Mesenchymal stem cell (in vitro differentiated cells and primary cell): ENCODE data around the gene ZNF429.
"Not testable (repeated sequence)": the region's sequence is repeated elsewhere in the genome, so short reads cannot be mapped to it uniquely, and the experiment has no call there.

Experiments used
- DNase-seq: peaks from one replicate; pipeline ENCODE4 v3.0.0-alpha.2; 2013
- H2AFZ ChIP-seq: one replicate; pipeline ENCODE4 v1.6.1; 2013; ENCODE audit warnings: low read depth, mild to moderate bottlenecking, control low read depth, inconsistent platforms, low read length, moderate library complexity
- H2AK5ac ChIP-seq: 2 replicates; pipeline ENCODE4 v1.6.1; 2013; ENCODE audit warnings: low read length, moderate library complexity, mild to moderate bottlenecking, inconsistent platforms; ENCODE audit not compliant: severe bottlenecking
- H2BK120ac ChIP-seq: one replicate; pipeline ENCODE4 v1.6.1; 2013; ENCODE audit warnings: low read depth, mild to moderate bottlenecking, inconsistent platforms, low read length, moderate library complexity
- H2BK12ac ChIP-seq, 2 experiments: one replicate each; pipeline ENCODE4 v1.6.1; 2013; ENCODE audit warnings: inconsistent platforms in 2 of 2, low read length in 2 of 2, mild to moderate bottlenecking in 2 of 2, moderate library complexity in 2 of 2, control low read depth in 1 of 2
- H2BK15ac ChIP-seq: one replicate; pipeline ENCODE4 v1.6.1; 2013; ENCODE audit warnings: mild to moderate bottlenecking, low read depth, inconsistent platforms; ENCODE audit not compliant: poor library complexity, severe bottlenecking
- H2BK5ac ChIP-seq: 2 replicates; pipeline ENCODE4 v1.6.1; 2013; ENCODE audit warnings: low read depth, mild to moderate bottlenecking, low read length, control low read depth, inconsistent platforms; ENCODE audit not compliant: poor library complexity, severe bottlenecking
- H3K14ac ChIP-seq, 2 experiments: one replicate each; pipeline ENCODE4 v1.6.1; 2013; ENCODE audit warnings: inconsistent platforms in 2 of 2, low read length in 2 of 2, control low read depth in 1 of 2, mild to moderate bottlenecking in 1 of 2, moderate library complexity in 1 of 2
- H3K18ac ChIP-seq, 2 experiments: one replicate each; pipeline ENCODE4 v1.6.1; 2013; ENCODE audit warnings: inconsistent platforms in 2 of 2, low read length in 2 of 2, control low read depth in 1 of 2, low read depth in 1 of 2, mild to moderate bottlenecking in 1 of 2
- H3K23ac ChIP-seq, 2 experiments: one replicate each; pipeline ENCODE4 v1.6.1; 2013; ENCODE audit warnings: inconsistent platforms in 2 of 2, low read length in 2 of 2, mild to moderate bottlenecking in 2 of 2, moderate library complexity in 2 of 2, control low read depth in 1 of 2
- H3K27ac ChIP-seq: 2 replicates; pipeline ENCODE4 v1.5.1; 2013; ENCODE audit warnings: mild to moderate bottlenecking, moderate library complexity, low read length, control low read depth, inconsistent platforms; ENCODE audit not compliant: poor library complexity, severe bottlenecking
- H3K27me3 ChIP-seq, 2 experiments: 2 replicates each; pipeline versions ENCODE4 v1.6.1 to v1.7.0; 2013; ENCODE audit warnings: low read length in 2 of 2, mild to moderate bottlenecking in 2 of 2, moderate library complexity in 2 of 2, control low read depth in 1 of 2, inconsistent platforms in 1 of 2; ENCODE audit not compliant: control insufficient read depth in 1 of 2, insufficient read depth in 1 of 2
- H3K36me3 ChIP-seq, 2 experiments: 2 replicates each; pipeline versions ENCODE4 v1.6.1 to v1.7.0; 2013; ENCODE audit warnings: low read length in 2 of 2, control low read depth in 1 of 2, inconsistent platforms in 1 of 2, low read depth in 1 of 2, mild to moderate bottlenecking in 1 of 2; ENCODE audit not compliant: insufficient read depth in 2 of 2, control insufficient read depth in 1 of 2
- H3K4ac ChIP-seq, 2 experiments: one replicate each; pipeline ENCODE4 v1.6.1; 2013; ENCODE audit warnings: inconsistent platforms in 2 of 2, low read length in 2 of 2, mild to moderate bottlenecking in 2 of 2, moderate library complexity in 2 of 2, control low read depth in 1 of 2, low read depth in 1 of 2
- H3K4me1 ChIP-seq: 2 replicates; pipeline ENCODE4 v1.6.1; 2013; ENCODE audit warnings: low read depth, low read length, control low read depth; ENCODE audit not compliant: control insufficient read depth, insufficient read depth
- H3K4me2 ChIP-seq: 2 replicates; pipeline ENCODE4 v1.6.1; 2013; ENCODE audit warnings: low read length, mild to moderate bottlenecking, inconsistent platforms; ENCODE audit not compliant: poor library complexity, severe bottlenecking
- H3K4me3 ChIP-seq, 2 experiments: 2 replicates each; pipeline versions ENCODE4 v1.5.1 to v1.7.0; 2013; ENCODE audit warnings: low read length in 2 of 2, mild to moderate bottlenecking in 2 of 2, control low read depth in 1 of 2, low read depth in 1 of 2; ENCODE audit not compliant: insufficient read depth in 1 of 2
- H3K79me1 ChIP-seq: replicated peaks from 2 replicates; pipeline ENCODE4 v1.6.1; 2013; ENCODE audit warnings: mild to moderate bottlenecking, control low read depth, low read length, inconsistent platforms; ENCODE audit not compliant: poor library complexity, severe bottlenecking
- H3K9ac ChIP-seq: 2 replicates; pipeline ENCODE4 v1.7.0; 2013; ENCODE audit warnings: mild to moderate bottlenecking, low read length, moderate library complexity
- H3K9me3 ChIP-seq: 2 replicates; pipeline ENCODE4 v1.7.0; 2013; ENCODE audit warnings: mild to moderate bottlenecking, low read length; ENCODE audit not compliant: control insufficient read depth
- H4K8ac ChIP-seq: one replicate; pipeline ENCODE4 v1.6.1; 2013; ENCODE audit warnings: inconsistent platforms, mild to moderate bottlenecking, low read length, moderate library complexity
- H4K91ac ChIP-seq: one replicate; pipeline ENCODE4 v1.6.1; 2013; ENCODE audit warnings: mild to moderate bottlenecking, low read length, inconsistent platforms
- WGBS: methylation state at CpG from one replicate; pipeline ENCODE4 v1.1.7; 2013; ENCODE audit warnings: mixed read lengths; 5-methylcytosine and 5-hydroxymethylcytosine counted together

ZNF429 gene

GRCh38 chr19:21567806-21568205 is 62.4 kb downstream of the ZNF429 start:
- not testable (repeated sequence) for H3K79me1 ChIP-seq, DNase-seq, H3K18ac ChIP-seq, H3K27me3 ChIP-seq, H2BK12ac ChIP-seq, H2BK5ac ChIP-seq, H2BK15ac ChIP-seq, H3K14ac ChIP-seq, H3K4me1 ChIP-seq, H2AFZ ChIP-seq, H3K9ac ChIP-seq, H4K8ac ChIP-seq, H4K91ac ChIP-seq, H3K4ac ChIP-seq, H3K4me3 ChIP-seq, H3K4me2 ChIP-seq, H3K23ac ChIP-seq, H2AK5ac ChIP-seq, H3K27ac ChIP-seq, H2BK120ac ChIP-seq
- Histone ChIP-seq H3K9me3 (peaks cover 33% of the 10 kb centered on the region), H3K36me3 (peaks cover 0 to 12% of the 10 kb centered on the region in 2 experiments)
- 91% methylated on average over 3 of the region's 4 CpGs for WGBS

- H3K36me3 ChIP-seq = peaks cover 0 to under 1% of the 10 kb centered on the region in 2 experiments
- H3K9ac ChIP-seq = peak overlapping the region; percentile 95
- peaks cover 21% of the 10 kb centered on the region for H3K9me3 ChIP-seq
- 89% methylated on average over 20 of the region's 21 CpGs for whole genome bisulfite sequencing
- no peak overlapping the region for H4K91ac ChIP-seq
- no peak overlapping the region for H2BK12ac ChIP-seq
- H3K14ac ChIP-seq = no peak overlapping the region
- no peaks in the 10 kb centered on the region for H3K79me1 ChIP-seq
- no peak overlapping the region for H2AFZ ChIP-seq
- H3K4ac ChIP-seq = no peak overlapping the region
- DNase-seq = no peak
- no peak overlapping the region for H2BK120ac ChIP-seq
- H3K4me3 ChIP-seq = peak overlapping the region in 1 of 2 experiments; percentile 81
- no peak overlapping the region for H2AK5ac ChIP-seq
- no peaks in the 10 kb centered on the region for H3K27me3 ChIP-seq
- H3K27ac ChIP-seq = no peak overlapping the region
- no peak overlapping the region for H2BK5ac ChIP-seq
- no peak overlapping the region for H3K4me2 ChIP-seq
- H3K18ac ChIP-seq = no peak overlapping the region
- no peak overlapping the region for H4K8ac ChIP-seq
- no peak overlapping the region for H3K23ac ChIP-seq
- no peaks in the 10 kb centered on the region for H3K4me1 ChIP-seq
- no peak overlapping the region for H2BK15ac ChIP-seq
These were observed 63.6 kb downstream of the ZNF429 start for GRCh38 chr19:21568816-21569493.

GRCh38 chr19:21569494-21569865 is 64.1 kb downstream of the ZNF429 start:
- H2AK5ac ChIP-seq = no peak overlapping the region
- H3K27me3 ChIP-seq = no peaks in the 10 kb centered on the region
- H3K36me3 ChIP-seq = no peaks in the 10 kb centered on the region
- H3K4me3 ChIP-seq = peak overlapping the region in 1 of 2 experiments; percentile 81
- WGBS = 89% methylated on average over 13 of the region's 16 CpGs
- no peak overlapping the region for H2AFZ ChIP-seq
- no peak overlapping the region for H2BK120ac ChIP-seq
- H3K4ac ChIP-seq = no peak overlapping the region
- no peak overlapping the region for H3K27ac ChIP-seq
- DNase-seq = no peak
- no peaks in the 10 kb centered on the region for H3K4me1 ChIP-seq
- H2BK12ac ChIP-seq = no peak overlapping the region
- H3K4me2 ChIP-seq = no peak overlapping the region
- H4K91ac ChIP-seq = no peak overlapping the region
- no peak overlapping the region for H3K18ac ChIP-seq
- no peak overlapping the region for H4K8ac ChIP-seq
- H3K23ac ChIP-seq = no peak overlapping the region
- H3K79me1 ChIP-seq = no peaks in the 10 kb centered on the region
- no peak overlapping the region for H2BK15ac ChIP-seq
- H2BK5ac ChIP-seq = no peak overlapping the region
- peaks cover 17% of the 10 kb centered on the region for H3K9me3 ChIP-seq
- no peak overlapping the region for H3K14ac ChIP-seq
- H3K9ac ChIP-seq = peak overlapping the region; percentile 95

GRCh38 chr19:21571316-21571715 is 65.9 kb downstream of the ZNF429 start:
- no peak overlapping the region for H4K8ac ChIP-seq
- no peak overlapping the region for H3K27ac ChIP-seq
- H3K79me1 ChIP-seq = no peaks in the 10 kb centered on the region
- no peak overlapping the region for H3K14ac ChIP-seq
- H3K27me3 ChIP-seq = no peaks in the 10 kb centered on the region
- H2BK15ac ChIP-seq = no peak overlapping the region
- no peak overlapping the region for H4K91ac ChIP-seq
- H2BK120ac ChIP-seq = no peak overlapping the region
- H2AK5ac ChIP-seq = no peak overlapping the region
- H3K36me3 ChIP-seq = no peaks in the 10 kb centered on the region
- peaks cover 19% of the 10 kb centered on the region for H3K9me3 ChIP-seq
- no peak overlapping the region for H2AFZ ChIP-seq
- H3K4me3 ChIP-seq = no peak overlapping the region
- H3K4me2 ChIP-seq = no peak overlapping the region
- no peak overlapping the region for H3K9ac ChIP-seq
- H2BK12ac ChIP-seq = no peak overlapping the region
- 60% methylated on average over 2 of the region's 2 CpGs for WGBS
- no peak for DNase-seq
- H2BK5ac ChIP-seq = no peak overlapping the region
- no peaks in the 10 kb centered on the region for H3K4me1 ChIP-seq
- no peak overlapping the region for H3K18ac ChIP-seq
- no peak overlapping the region for H3K23ac ChIP-seq
- no peak overlapping the region for H3K4ac ChIP-seq
